Activated gamma-delta T cell treated with anti-CD3 and anti-CD28 coated beads, Interleukin-2, amount 50 U/mL, for 16 hours (primary cell): ENCODE measurements around the gene WDR90.
"Not testable (repeated sequence)": the region's sequence is repeated elsewhere in the genome, so short reads cannot be mapped to it uniquely, and the experiment has no call there.

Source experiments
- DNase-seq: peaks from one replicate; pipeline ENCODE4 v3.0.0-alpha.2; 2020; ENCODE audit warnings: low read depth

Gene WDR90

GRCh38 chr16:708959-709358, 59.8 kb downstream of the WDR90 start:
- DNase-seq = no peak

GRCh38 chr16:709566-710499, 60.7 kb downstream of the WDR90 start:
- no peak for DNase-seq

GRCh38 chr16:710500-711075, 61.4 kb downstream of the WDR90 start:
- no peak for DNase-seq

GRCh38 chr16:711084-711483, 61.9 kb downstream of the WDR90 start:
- no peak for DNase-seq

- DNase-seq = peak; percentile 71
Measured at GRCh38 chr16:711548-712320, 62.6 kb downstream of the WDR90 start.

GRCh38 chr16:712740-713250, 63.6 kb downstream of the WDR90 start:
- DNase-seq = not testable (repeated sequence)

GRCh38 chr16:714079-714478, 64.9 kb downstream of the WDR90 start:
- no peak for DNase-seq

- peak; percentile 84 for DNase-seq
Measured at GRCh38 chr16:714558-715476, 65.7 kb downstream of the WDR90 start, which contains the start of gene METRN. TSS of gene METRN (plus strand) at chr16:715118. CDS start at chr16:715290, 172 bp downstream.

- DNase-seq = no peak
Measured at GRCh38 chr16:715477-716199, 66.5 kb downstream of the WDR90 start.

GRCh38 chr16:716200-716568, 67.0 kb downstream of the WDR90 start:
- DNase-seq = no peak

GRCh38 chr16:716768-717325, 67.7 kb downstream of the WDR90 start:
- DNase-seq = no peak
